HL-60/S4 (cell line): Measurements from ENCODE around the gene RPS6KA2.

Experiments
- in situ Hi-C: fragments of 300-500 bp; cut with MboI; formaldehyde crosslinking; loops from 2 replicates; pipeline ENCODE4 v1.14.3; 2022; ENCODE audit warnings: low sequenced_read_pairs

The RPS6KA2 gene

DNA sequence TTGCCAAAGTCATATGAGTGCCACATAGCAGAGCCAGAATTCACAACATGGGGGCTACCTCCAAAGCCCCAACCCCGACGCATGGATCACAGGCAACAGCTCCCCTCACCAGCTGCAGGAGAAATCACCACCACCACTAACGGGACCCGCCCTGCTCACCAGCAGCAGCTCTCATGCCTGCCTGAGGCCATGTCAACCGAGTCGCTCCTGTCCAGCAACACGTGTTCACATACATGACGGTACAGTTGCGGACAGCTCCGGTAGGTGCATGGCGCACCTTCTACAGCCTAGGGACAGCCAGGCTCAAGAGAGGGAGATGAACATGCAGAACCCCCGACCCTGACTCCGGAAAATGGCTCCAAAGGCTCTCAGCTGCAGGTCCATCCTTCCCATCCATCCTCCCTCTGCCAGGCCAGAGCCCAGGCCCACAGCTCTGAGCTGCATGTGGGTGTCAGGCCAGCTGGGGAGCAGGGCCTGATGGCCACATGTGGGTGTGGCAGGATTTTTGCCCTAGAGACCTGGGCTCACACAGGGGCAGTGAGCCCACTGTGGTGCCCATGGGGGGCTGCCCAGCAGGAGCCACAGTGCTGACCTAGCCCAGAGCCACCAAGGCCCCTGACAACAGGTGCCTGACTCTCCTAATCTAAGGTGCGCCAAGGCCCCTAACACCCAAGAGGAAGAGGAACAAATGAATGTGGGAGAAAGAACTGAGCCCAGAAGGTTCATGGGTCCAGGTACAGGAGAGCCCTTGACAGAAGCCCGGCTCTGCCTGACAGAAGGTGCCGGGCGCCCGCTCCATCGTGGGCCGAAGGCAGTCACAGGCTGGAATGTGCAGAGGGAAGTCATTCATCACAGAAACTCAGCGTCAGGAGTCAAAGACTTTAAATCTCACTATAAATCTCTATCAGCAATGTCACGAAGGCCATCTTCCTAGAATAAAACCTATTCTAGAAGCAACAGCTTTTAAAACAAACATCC lies 10.5 kb downstream of the RPS6KA2 start:
- in situ Hi-C loops: no loop called here

DNA sequence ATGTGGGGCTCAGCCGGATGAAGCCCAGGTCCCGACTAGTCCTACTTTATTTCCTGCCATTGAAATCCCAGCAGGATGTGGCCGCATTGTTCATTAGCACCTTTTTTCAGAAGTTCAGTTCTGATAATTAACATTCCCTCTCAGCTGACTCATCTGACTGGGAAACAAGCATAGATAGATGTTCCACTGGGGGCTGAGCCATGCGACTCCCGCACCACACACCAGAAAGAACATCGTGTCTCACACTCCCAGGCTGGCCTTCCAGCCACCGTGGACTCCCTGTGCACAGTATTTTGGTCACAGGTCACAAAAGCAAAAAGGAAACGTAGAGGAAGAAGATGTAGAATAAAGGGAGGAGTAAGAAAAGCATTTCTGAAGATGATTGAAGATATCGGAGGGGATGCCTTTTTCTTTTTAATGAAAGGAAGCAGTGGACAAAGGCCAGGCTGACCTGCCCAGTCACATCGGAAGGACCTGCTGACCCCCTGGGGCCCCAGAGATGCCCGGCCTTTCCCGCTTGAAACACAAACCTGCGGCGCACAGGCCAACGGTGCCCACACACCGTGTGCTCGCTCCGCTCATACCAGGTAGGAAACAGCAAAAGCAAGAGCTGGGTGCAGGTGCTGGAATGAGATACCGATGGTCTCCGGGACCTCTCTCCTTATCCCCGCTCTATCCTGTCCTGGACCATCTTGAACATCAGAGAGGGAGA lies 11.8 kb downstream of the RPS6KA2 start:
- in situ Hi-C loops: no loop called here

DNA sequence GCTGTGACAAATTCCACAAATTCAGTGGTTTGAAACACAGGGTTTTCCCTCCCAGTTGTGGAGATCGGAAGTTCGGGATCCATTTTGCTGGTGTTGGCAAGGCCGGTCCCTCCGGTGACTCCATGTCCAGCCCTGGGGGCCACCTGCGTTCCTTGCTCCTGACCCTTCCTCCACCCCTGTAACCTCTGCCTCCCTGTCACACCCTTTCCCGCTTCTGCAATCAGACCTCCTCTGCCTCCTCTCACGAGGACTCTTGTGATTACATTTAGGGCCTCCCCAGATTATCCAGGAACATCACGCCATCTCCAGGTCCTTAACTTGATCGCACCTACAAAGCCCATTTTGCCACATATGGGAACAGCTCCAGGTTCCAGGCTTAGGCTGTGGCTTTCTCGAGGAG lies 12.5 kb downstream of the RPS6KA2 start:
- in situ Hi-C loops: no loop called here

DNA sequence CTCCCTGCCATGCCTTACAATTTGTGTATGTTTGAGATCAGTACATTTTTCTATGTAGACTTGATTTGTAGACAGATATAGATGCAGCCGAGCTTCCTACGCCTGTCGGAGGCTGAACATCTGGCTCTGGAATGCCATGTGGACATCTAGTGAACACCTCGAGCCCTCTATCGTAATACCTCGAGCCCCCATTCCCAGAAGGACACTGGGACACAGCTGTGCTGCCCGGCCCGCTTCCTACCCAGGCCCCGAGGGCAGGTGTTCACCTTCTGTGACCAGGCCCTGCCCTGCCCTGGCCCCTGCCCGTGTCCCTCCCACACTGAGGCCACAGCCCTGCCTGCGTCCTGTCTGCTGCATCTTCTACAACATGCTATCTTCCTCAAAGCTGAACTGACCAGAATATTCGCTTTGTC lies 12.9 kb downstream of the RPS6KA2 start:
- in situ Hi-C loops: no loop called here

DNA sequence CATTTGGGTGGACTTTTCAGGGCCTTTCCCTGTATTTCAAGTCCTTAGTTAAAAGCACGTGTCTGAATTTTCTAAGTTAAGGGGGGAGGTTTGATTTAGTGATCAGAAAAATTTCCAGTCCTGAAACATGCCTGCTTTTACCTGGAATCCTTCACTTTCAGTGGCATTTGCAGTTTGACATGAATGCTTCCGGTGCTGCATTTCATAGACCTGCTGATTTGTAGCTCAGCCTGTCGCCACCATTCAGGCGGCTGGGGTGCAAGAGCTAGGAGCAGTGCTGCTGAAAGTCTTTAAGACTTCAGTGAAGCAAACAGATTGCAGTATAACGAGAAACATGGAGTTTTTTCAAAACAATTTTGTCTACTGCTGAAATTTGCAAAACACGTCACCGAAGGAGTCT lies 14.0 kb downstream of the RPS6KA2 start:
- in situ Hi-C loops: no loop called here

DNA sequence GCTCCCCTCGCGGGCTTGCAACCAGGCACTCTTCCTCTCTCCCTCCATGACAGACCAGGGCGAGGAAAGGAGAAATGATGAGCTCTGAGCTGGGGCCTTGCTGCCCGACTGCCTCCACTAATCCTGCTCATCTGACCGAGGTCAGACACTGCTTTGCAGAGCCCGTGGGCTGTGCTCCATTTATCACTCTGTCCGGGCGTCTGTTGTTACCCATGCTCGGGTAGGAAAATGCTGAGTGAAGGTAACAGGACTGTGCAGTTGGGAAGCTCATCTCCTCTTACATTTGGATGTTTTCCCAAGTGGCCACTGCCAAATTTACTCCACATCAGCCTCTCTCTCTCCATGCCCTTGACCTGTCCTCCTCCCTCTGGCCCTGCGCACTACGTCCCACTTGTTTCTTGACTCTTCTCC lies 14.6 kb downstream of the RPS6KA2 start:
- in situ Hi-C loops: no loop called here

DNA sequence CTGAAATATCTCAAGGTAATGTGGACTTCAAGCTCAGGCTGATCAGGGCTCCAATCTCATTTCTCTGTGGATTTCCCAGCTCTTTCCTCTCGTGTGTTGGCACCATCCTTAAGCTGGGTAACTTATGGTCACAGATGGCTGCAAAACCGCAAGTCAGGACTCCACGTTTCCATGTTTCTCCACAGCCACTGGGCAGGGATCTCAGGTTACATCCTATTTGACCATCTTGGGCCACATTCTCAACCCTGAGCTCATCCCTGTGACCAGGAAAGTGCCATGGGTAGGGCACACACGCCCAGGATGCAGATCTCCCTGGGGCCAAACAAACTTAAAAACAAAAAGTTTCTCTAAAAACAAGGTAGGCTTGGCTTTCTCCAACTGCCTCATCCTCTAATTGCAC lies 15.4 kb downstream of the RPS6KA2 start:
- in situ Hi-C loops: no loop called here

DNA sequence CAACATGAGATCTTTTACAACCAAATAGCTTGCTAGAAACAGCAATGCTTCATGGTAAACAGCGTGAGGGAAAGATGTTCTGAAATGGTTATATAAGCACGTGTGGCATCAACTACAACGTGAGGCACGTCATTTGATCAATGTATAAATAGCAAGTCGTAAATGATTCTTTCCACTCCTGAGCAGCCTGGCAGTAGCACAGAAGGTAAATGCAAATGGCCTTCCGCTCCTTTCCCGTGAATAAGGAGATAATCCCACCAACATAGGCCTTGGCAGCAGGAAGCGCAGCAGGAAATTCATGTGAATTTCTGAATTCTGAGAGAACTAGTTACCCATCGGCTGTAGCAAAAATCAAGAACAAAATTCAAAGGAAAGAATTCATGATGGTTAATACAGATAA lies 17.0 kb downstream of the RPS6KA2 start:
- in situ Hi-C loops: no loop called here

DNA sequence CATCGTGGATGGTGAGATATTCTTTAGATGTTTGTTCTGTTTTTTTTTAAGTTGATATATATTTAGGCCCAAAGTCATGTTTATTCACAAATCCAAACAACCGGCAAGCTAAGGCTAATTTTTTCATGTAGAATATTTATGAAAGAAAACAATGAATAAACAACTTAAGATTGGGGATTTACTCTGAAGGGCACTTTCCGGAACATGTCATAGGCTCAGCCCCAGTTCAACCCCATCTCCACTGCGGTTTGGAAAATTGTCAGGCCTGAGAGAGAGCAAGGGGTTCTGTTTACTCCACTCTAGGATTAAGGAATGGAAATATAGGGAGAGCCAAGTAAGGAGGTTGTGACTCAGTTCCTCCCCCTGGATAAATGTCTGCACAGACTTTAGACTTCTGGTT lies 18.3 kb downstream of the RPS6KA2 start:
- in situ Hi-C loops: no loop called here

DNA sequence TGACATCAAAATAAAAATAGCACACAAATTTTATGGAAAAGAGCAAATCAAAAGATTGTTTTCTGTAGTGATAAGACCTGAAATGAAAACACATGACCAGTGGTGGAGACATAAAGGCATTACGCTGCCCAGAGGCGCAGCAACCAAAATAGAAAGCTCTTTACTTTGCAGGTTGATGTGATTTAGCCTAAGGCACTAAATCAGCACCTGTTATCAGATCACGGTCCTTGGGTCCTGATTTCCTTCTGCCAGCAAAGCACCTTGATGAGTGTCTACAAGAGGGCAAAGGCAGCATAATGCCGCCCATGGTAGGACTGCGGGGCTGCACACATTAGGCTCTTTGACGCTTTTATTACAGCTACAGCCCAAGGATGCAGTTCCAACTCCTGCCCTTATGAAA lies 21.3 kb downstream of the RPS6KA2 start:
- in situ Hi-C loops: no loop called here

DNA sequence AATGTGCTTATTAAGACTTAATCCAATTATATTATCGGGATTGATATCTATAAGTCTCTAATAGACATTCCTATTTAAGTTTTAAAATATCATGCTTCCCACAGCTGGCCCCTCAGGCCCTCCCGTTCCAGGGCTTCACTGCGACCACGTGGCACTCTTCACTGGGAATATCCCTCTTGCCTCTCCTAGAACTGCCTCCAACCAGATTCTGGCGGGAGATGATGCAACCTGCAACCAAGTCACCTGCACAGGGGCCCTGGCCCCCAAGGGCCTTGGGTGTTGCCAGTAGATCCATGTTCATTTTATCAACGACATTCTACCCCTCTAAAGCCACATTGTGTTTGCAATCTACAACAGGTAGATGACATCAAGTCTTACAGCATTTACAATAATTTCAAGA lies 22.1 kb downstream of the RPS6KA2 start:
- in situ Hi-C loops: no loop called here

DNA sequence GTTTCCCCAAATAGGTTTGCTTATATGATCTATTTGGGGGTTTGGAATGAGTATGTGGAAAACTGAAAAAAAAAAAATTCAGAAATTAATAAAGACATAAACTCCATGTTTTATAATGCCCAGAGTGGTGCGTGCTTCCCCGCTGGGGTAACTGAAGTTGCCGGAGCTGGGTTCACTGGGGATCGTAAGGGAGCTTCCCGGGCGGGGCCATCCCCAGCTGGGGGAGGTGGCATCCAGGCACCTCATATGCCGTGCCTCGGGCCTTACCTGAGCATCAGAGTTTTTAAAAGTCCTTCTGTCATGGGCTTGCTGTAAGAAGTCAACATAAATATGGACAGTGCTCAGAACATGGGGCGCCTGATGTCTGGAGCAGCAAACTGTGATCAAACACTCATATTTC lies 22.7 kb downstream of the RPS6KA2 start:
- in situ Hi-C loops: no loop called here

DNA sequence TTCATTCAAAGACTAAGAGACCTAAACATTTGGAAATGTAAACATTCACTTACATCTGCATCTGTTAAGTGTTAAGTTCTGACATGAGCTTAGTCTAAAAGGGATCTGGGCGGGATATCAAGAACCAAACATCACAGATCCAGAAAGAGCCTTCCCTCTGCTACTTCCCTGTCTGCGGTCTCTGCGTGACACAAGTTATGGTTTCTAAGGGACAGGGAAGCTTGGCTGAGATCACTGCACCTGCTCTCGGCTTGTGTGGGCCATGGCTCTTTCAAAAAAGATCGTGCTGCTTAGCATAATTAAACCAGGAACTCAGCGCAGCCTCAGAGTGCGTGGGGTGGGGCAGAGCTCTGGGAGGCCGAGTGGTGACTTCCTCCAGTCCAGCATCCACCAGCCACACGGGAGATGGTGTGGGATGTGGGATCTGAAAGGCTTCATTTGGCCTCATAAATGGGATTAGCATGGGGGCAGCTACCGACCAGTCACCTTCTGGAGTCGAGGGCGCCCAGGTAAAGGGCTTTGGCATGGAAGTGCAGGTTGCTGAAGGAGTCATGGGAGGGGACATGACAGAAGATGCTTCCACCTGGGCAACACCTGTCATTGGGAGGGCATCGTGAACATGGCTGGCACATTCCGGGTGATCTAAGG lies 23.9 kb downstream of the RPS6KA2 start:
- in situ Hi-C loops: no loop called here

DNA sequence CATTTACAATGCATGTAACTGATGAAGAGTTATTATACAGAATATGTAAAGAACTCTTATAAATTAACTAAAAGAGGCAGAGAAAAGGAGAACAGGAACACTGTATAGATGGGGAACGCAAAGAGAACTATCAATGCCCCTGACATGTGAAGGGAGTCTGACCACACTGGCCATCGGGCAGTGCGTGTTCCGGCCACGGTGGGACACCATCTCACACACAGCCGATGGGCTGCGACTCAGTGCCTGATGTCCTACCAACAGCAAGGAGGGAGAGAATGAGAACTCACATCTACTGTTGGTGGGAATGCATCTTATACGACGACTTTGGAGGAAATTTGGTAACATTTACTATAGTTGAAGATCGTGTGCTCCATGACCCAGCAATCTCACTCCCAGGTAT lies 25.1 kb downstream of the RPS6KA2 start:
- in situ Hi-C loops: no loop called here

DNA sequence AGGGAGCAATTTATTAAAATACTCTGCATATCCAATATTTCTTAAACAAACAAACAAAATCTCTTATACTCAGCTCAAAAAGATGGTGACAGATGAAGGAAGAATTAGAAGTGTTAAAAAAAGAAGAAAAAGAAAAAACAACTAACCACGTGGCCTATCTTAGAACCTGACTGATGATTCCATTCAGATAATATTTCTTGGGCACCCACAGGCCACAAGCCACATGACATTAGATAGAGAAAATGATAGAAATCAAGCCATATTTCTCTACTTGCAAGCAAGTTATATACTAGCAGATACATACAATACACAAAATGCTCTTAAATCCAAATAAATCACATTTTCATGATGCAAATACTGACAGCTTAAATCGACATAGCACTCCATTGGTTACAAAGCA lies 26.1 kb downstream of the RPS6KA2 start:
- in situ Hi-C loops: no loop called here

DNA sequence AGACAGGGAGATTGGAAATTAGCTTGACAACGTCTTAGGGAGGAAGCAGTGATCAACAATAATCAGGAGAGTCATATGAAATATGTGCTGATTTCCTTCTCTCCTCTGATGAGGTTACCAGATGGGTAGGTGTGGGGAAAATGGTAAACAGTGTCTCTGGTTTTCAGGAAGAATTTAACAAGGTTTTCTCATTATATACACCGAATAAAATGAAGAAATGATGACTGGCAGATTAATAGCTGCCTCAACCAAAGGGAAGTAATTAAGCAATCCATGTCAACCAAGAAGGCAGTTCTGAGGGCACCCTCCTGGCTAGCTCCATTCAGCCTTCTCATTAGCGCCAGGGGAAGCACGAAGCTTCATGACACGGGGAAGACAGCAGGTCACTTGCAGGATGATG lies 27.8 kb downstream of the RPS6KA2 start:
- in situ Hi-C loops: no loop called here

DNA sequence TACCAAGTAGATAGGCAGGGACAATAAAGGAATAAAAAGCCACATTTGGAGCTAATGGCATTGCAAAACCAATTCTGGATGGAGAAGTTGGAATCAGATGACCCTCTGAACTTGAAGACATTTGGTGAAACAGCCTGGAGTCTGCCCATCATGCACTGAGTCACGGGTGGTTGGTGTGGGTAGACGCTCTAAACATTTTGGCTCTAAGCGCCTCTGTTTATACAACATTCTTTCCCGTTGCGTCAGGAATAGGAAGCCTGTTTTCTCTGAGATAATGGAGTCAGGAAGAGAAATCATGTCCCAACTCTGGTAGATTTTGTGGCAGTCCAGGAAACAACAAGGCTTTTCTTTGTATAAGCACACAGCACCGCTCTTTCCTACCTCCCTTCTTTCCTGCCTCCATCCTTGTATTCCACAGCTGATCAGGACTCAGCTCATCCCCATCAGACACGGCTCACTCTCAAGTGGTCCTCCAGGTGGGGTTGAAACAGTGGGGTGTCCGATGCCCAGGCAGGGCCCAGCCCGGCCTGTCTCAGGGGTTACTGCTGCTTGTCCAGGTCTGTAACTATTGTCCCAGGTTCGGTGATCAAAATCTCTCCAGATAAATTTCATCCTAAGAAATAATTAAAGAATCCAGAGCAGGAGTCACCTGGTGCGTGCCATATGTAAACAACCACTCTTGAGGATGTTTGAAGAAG lies 28.5 kb downstream of the RPS6KA2 start:
- in situ Hi-C loops: no loop called here

DNA sequence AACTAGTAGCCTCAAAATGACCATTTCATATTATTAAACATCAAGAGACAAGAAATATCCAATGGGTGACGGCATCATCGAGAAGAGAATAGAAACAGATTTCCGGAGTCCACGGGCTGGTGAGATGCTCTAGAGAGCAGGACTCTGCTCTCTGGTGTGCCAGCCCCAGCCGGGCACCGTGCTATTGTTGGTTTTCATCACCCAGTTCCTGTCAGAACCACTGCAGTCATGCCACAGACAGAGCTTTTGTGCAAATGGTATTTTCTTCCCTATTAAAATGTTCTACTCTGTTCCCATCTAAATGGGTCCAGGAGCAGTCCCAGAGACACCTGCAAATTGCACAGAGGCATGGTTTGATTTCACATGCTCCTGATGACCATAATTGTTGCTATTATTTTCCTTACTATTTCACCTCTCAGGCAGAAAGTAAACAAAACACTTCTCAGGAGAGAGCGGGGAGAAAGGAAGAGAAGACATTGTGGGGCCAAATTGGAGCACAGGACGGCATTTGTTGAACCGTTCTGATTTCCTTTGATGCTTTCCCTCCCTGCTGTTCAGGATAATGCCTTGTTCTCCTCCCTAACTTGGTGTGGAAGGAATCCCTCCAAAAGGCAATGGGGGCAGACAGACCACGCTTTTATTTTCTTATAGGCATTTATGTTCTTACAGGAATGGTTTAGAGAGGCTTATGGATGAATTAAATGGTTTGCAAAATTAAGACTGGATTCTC lies 29.2 kb downstream of the RPS6KA2 start:
- in situ Hi-C loops: no loop called here

DNA sequence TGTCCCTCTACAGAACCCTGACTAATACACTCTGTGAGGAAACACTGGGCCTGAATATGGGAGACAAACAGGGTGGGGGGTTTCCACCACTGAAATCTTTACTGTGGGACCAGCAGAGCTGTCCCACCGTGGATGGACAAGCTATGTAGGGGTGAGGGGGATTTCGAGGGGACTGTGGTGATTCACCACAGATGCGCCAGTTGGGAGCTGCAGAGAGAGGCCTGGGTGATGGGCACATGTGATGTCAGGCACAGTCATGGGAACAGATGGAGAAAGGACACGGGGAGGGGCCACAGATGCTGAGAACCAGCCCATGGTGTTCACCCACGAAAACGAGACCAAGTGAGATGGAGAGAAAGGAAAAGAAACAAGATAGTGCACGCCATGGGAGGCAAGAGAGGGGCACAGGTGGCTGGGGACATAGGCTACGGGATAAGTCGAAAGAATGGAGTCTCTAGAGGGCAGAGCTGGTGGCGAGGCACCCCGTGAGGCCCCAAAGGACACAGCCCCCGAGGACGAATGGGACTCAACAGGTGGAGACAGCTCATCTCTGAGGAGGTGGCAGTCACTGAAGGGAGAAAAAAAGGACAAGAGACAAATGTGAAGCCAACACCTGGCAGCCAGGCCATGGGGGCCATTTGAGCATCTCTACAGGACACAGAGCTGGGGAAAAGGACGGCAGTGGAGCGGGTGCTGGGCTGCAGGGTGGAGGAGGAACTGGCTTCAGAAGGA lies 30.1 kb downstream of the RPS6KA2 start:
- in situ Hi-C loops: no loop called here

DNA sequence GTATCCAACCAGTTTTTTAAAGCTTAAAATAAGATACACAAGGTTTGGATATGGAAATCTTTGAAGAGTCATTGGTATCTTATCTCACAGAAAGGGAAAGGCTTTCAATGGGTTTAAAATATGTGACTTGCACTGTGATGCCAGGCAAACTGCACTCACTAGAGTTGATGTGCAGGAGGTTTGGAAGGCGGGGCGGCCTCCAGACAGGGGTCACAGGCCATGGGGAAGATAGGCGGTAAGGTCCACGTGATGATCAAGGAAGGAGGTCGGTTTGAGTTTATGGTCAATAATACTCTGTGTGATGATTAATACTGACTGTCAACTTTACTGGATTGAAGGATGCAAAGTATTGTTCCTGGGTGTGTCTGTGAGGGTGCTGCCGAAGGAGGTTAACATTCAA lies 31.1 kb downstream of the RPS6KA2 start:
- in situ Hi-C loops: no loop called here
